ENCODE data around the gene KIT.

Gene KIT

GRCh38 chr4:54695337-54695736 is 37.6 kb downstream of the KIT start:
- TF ChIP-seq, protein P1, sequence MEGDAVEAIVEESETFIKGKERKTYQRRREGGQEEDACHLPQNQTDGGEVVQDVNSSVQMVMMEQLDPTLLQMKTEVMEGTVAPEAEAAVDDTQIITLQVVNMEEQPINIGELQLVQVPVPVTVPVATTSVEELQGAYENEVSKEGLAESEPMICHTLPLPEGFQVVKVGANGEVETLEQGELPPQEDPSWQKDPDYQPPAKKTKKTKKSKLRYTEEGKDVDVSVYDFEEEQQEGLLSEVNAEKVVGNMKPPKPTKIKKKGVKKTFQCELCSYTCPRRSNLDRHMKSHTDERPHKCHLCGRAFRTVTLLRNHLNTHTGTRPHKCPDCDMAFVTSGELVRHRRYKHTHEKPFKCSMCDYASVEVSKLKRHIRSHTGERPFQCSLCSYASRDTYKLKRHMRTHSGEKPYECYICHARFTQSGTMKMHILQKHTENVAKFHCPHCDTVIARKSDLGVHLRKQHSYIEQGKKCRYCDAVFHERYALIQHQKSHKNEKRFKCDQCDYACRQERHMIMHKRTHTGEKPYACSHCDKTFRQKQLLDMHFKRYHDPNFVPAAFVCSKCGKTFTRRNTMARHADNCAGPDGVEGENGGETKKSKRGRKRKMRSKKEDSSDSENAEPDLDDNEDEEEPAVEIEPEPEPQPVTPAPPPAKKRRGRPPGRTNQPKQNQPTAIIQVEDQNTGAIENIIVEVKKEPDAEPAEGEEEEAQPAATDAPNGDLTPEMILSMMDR (IDR thresholded peaks at IDR 0.05; ENCODE audit: low read depth, low read length, missing control alignments), result no peak
- in situ Hi-C loops (cut with HindIII; ENCODE audit: low pct_ligation_motif_present, low sequenced_read_pairs), result no loop called here
- H3K36me3 ChIP-seq (replicated peaks), result peaks cover 9% of the 10 kb centered on the region
- H3K27ac ChIP-seq, result no peak overlapping the region
- no peak for DNase-seq
- H3K27me3 ChIP-seq (replicated peaks), result no peaks in the 10 kb centered on the region
- H3K4me3 ChIP-seq (ENCODE audit: low read depth, low read length), result no peak overlapping the region

DNA sequence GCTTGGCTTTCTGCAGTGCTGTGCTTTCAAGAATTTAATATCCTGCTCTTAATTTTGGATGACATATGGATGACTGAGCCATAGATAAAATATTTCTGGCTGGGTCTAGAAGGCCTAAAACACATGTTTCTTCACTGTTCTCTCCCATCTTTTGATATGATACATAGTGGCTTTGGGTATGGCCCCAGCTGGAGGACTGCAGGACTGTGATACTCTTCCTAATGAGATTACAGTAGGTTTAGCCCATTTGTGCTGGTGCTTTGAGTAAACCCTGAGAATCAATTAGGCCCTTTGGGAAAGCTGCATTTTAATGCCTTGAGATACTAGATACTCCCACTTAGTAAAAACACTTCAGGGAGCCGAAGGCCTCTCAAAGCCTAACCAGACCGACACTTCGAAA is 38.0 kb downstream of the KIT start:
- H3K4me3 ChIP-seq (ENCODE audit: low read depth, low read length), result no peak overlapping the region
- TF ChIP-seq, protein P1 (IDR thresholded peaks at IDR 0.05; ENCODE audit: low read depth, low read length, missing control alignments), result no peak
- peaks cover 9% of the 10 kb centered on the region for H3K36me3 ChIP-seq (replicated peaks)
- in situ Hi-C loops (cut with HindIII; ENCODE audit: low pct_ligation_motif_present, low sequenced_read_pairs), result no loop called here
- H3K27ac ChIP-seq, result no peak overlapping the region
- DNase-seq, result no peak
- no peaks in the 10 kb centered on the region for H3K27me3 ChIP-seq (replicated peaks)

DNA sequence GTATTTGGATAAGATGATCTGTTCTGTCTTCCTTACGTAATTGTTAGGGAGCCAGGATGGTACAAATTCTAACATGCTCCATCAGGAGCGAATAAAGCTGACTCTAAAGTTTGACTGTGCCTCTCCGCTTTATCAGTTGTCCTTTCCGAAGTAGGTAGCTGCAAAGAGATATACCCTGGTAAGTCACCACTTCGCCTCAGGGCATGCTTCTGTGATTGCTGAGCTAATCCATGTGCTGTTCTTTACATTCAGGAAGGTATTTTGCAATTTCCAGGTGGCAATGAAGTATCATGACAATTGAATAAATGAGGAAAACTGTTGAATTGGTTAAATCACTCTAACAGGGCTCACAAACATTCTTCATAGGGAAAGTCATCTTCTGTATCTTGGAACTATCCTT is 38.9 kb downstream of the KIT start:
- H3K36me3 ChIP-seq (replicated peaks), result peaks cover 9% of the 10 kb centered on the region
- no peak overlapping the region for H3K27ac ChIP-seq
- no peak overlapping the region for H3K4me3 ChIP-seq (ENCODE audit: low read depth, low read length)
- H3K27me3 ChIP-seq (replicated peaks), result no peaks in the 10 kb centered on the region
- TF ChIP-seq, protein P1 (IDR thresholded peaks at IDR 0.05; ENCODE audit: low read depth, low read length, missing control alignments), result no peak
- DNase-seq, result no peak
- in situ Hi-C loops (cut with HindIII; ENCODE audit: low pct_ligation_motif_present, low sequenced_read_pairs), result no loop called here

GRCh38 chr4:54700986-54701385 is 43.2 kb downstream of the KIT start:
- Histone ChIP-seq H3K4me3 (ENCODE audit: low read depth, low read length) (no peak overlapping the region), H3K27ac (no peak overlapping the region), H3K27me3 (replicated peaks) (no peaks in the 10 kb centered on the region), H3K36me3 (replicated peaks) (peaks cover 9% of the 10 kb centered on the region)
- in situ Hi-C loops (cut with HindIII; ENCODE audit: low pct_ligation_motif_present, low sequenced_read_pairs), result no loop called here
- TF ChIP-seq, protein P1 (IDR thresholded peaks at IDR 0.05; ENCODE audit: low read depth, low read length, missing control alignments), result no peak
- DNase-seq, result no peak

DNA sequence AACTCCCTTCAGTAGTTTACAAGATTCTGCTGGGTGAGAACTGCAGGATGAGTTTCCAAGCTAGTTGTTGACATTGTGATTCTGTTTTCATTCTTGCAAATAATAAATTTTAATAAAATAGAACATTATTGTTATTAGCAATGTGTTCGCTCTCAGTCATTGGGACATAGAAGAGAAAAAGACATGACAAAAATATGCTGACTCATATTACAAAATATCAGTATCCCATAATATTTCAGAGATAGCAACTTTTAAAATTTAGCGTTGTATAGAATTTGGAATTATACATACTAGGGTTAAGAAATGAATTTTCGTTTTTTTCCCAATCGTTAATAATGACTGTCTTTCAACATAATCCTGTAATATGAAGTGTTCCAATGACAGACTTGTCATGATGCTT is 45.4 kb downstream of the KIT start:
- in situ Hi-C loops (cut with HindIII; ENCODE audit: low pct_ligation_motif_present, low sequenced_read_pairs), result no loop called here
- DNase-seq, result no peak
- no peak overlapping the region for H3K4me3 ChIP-seq (ENCODE audit: low read depth, low read length)
- H3K27ac ChIP-seq, result no peak overlapping the region
- no peaks in the 10 kb centered on the region for H3K27me3 ChIP-seq (replicated peaks)
- TF ChIP-seq, protein P1 (IDR thresholded peaks at IDR 0.05; ENCODE audit: low read depth, low read length, missing control alignments), result no peak
- peaks cover 7% of the 10 kb centered on the region for H3K36me3 ChIP-seq (replicated peaks)

DNA sequence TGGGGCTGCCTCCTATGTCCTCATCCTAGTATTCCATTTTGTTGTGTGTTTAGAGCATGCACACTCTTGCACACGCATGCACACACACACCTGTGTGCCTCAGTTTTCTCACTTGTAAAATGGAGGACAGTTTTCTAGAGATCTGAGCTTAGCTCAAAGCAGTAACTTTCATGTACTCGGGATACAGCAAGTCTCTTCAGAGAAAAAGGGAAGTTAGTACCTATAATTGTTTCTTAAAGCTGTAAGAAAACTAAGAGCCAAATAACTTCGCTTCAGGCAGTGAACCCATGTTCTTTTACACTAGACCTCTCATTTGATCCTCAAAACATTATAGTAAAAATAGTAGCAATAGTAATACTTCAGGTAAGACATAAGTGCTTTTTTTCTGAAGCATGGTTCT is 49.6 kb downstream of the KIT start:
- TF ChIP-seq, protein P1 (IDR thresholded peaks at IDR 0.05; ENCODE audit: low read depth, low read length, missing control alignments), result no peak
- no peak overlapping the region for H3K4me3 ChIP-seq (ENCODE audit: low read depth, low read length)
- no peak for DNase-seq
- no peaks in the 10 kb centered on the region for H3K27me3 ChIP-seq (replicated peaks)
- H3K27ac ChIP-seq, result no peak overlapping the region
- H3K36me3 ChIP-seq (replicated peaks), result peaks cover 2% of the 10 kb centered on the region
- in situ Hi-C loops (cut with HindIII; ENCODE audit: low pct_ligation_motif_present, low sequenced_read_pairs), result no loop called here
